Loucy (cell line): ENCODE measurements around the gene RBMS3.

Source experiments
- EZH2phosphoT487 ChIP-seq: fragments of 200-600 bp; IDR thresholded peaks from 2 replicates; pipeline ENCODE4 v1.6.1; 2018; ENCODE audit warnings: antibody characterized with exemption, mild to moderate bottlenecking, moderate library complexity, borderline replicate concordance
- TF ChIP-seq, protein P1 (sequence below): fragments of 200-600 bp; sonication (generic); conservative IDR thresholded peaks from 2 replicates; pipeline ENCODE4 v1.5.1; 2014; ENCODE audit warnings: mild to moderate bottlenecking, antibody characterized with exemption, low read length

DNA sequence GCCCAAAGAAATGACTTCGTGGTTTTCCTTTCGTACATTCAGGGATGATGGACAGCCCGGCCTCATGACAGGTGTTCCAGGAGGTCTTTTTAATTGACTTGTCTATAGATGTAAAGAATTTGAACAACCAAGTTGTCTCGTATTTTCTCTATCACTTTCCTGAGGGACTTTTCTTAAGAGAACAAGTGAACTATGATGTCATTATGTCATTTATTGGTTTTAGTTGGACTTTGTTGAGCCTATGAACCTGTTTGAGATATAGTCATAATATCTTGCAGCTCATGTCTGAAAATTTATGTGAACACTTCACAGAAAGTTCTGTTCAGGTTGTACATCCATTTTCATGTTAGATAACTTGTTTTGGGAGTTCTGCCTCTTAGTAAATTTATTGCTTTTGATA lies 89.2 kb downstream of the RBMS3 start:
- TF ChIP-seq, protein P1, sequence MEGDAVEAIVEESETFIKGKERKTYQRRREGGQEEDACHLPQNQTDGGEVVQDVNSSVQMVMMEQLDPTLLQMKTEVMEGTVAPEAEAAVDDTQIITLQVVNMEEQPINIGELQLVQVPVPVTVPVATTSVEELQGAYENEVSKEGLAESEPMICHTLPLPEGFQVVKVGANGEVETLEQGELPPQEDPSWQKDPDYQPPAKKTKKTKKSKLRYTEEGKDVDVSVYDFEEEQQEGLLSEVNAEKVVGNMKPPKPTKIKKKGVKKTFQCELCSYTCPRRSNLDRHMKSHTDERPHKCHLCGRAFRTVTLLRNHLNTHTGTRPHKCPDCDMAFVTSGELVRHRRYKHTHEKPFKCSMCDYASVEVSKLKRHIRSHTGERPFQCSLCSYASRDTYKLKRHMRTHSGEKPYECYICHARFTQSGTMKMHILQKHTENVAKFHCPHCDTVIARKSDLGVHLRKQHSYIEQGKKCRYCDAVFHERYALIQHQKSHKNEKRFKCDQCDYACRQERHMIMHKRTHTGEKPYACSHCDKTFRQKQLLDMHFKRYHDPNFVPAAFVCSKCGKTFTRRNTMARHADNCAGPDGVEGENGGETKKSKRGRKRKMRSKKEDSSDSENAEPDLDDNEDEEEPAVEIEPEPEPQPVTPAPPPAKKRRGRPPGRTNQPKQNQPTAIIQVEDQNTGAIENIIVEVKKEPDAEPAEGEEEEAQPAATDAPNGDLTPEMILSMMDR = no peak
- no peak for TF ChIP-seq EZH2phosphoT487
